ENCODE measurements around the gene KDM8. TPM values are rescaled to one million over a fixed set of nuclear protein-coding genes. Genes with fewer than 3 reads are reported as not detected.

KDM8 gene
- total and polyA plus RNA-seq, 4 donors: 4.6 to 198 (median 97.7) TPM

DNA sequence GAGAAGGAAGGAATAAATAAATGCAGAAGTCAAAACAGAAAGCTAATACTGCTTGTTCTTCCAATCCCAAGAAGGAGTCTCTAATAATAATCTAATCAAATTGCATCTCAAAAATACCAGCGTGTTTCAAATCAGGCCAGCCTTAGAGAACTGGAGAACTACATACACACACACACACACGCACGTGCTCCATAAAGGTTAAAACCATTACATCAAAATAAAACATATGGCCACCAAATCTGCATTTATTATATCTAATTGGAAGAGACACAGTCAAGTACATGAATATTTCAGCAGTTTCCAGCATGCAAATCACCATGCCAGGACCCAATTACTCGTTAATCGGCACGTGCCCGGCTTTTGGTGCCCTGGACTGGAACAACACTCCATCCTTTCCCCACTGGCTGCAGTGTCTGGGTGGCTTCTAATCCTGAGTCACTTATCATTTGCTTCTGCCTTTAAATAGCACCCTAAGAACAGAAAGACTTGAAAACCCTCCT lies 20.4 kb upstream of the KDM8 start:
- no peak overlapping the region for H3K27ac ChIP-seq (ENCODE audit: low read depth in 1 of 2, low read length in 2 of 2)
- H3K4me3 ChIP-seq (ENCODE audit: low read depth in 1 of 3, low read length in 3 of 3): no peak overlapping the region
- no peak overlapping the region for H3K9ac ChIP-seq (ENCODE audit: low read depth in 1 of 2, low read length in 2 of 2)
- H3K27me3 ChIP-seq (ENCODE audit: control insufficient read depth in 4 of 4, insufficient read depth in 4 of 4, low read length in 3 of 4): no peaks in the 10 kb centered on the region
- peaks cover 0 to 2% (median 0%) of the 10 kb centered on the region in 4 donors for H3K9me3 ChIP-seq (ENCODE audit: control insufficient read depth in 4 of 4, low read length in 3 of 4)
- DNase-seq (ENCODE audit: low spot score): no peak
- TF ChIP-seq, protein P1, sequence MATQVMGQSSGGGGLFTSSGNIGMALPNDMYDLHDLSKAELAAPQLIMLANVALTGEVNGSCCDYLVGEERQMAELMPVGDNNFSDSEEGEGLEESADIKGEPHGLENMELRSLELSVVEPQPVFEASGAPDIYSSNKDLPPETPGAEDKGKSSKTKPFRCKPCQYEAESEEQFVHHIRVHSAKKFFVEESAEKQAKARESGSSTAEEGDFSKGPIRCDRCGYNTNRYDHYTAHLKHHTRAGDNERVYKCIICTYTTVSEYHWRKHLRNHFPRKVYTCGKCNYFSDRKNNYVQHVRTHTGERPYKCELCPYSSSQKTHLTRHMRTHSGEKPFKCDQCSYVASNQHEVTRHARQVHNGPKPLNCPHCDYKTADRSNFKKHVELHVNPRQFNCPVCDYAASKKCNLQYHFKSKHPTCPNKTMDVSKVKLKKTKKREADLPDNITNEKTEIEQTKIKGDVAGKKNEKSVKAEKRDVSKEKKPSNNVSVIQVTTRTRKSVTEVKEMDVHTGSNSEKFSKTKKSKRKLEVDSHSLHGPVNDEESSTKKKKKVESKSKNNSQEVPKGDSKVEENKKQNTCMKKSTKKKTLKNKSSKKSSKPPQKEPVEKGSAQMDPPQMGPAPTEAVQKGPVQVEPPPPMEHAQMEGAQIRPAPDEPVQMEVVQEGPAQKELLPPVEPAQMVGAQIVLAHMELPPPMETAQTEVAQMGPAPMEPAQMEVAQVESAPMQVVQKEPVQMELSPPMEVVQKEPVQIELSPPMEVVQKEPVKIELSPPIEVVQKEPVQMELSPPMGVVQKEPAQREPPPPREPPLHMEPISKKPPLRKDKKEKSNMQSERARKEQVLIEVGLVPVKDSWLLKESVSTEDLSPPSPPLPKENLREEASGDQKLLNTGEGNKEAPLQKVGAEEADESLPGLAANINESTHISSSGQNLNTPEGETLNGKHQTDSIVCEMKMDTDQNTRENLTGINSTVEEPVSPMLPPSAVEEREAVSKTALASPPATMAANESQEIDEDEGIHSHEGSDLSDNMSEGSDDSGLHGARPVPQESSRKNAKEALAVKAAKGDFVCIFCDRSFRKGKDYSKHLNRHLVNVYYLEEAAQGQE (IDR thresholded peaks at IDR 0.05): no peak
- TF ChIP-seq FOXA2 (IDR thresholded peaks at IDR 0.05) (no peak), CTCF (IDR thresholded peaks at IDR 0.05; ENCODE audit: low read depth, low read length, missing input control) (no peak), RXRA (IDR thresholded peaks at IDR 0.05) (no peak), MAX (IDR thresholded peaks at IDR 0.05) (no peak), JUND (IDR thresholded peaks at IDR 0.05) (no peak), GABPA (IDR thresholded peaks at IDR 0.05 in 1 of 2, conservative IDR thresholded peaks at IDR 0.05 in 1 of 2) (no peak), RAD21 (IDR thresholded peaks at IDR 0.05) (no peak)
- WGBS: 92% methylated on average over 7 of the region's 7 CpGs
- H3K36me3 ChIP-seq (ENCODE audit: control insufficient read depth in 4 of 4, insufficient read depth in 3 of 4, low read depth in 1 of 4, low read length in 3 of 4): no peaks in the 10 kb centered on the region
- H3K4me1 ChIP-seq (ENCODE audit: control insufficient read depth in 4 of 4, insufficient read depth in 4 of 4, low read length in 3 of 4): peaks cover 0 to 17% (median 9%) of the 10 kb centered on the region in 4 donors

DNA sequence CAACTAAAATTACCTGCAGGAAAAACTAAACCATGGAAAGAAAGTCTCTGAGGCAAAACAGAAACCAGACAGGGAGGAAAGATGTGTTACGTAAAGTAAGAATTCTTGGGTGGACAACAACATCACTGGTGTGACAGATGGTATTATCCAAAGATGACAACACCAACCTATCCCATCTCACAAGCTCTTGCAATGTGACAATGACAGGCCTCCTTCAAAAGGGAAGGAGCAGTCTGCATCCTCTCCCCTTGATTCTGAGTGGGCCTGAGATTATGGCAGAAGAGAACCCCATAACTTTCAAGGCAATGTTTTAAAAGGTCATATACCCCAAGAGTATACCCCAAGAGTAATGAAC lies 17.6 kb upstream of the KDM8 start:
- no peak overlapping the region for H3K4me3 ChIP-seq (ENCODE audit: low read depth in 1 of 3, low read length in 3 of 3)
- no peaks in the 10 kb centered on the region for H3K36me3 ChIP-seq (ENCODE audit: control insufficient read depth in 4 of 4, insufficient read depth in 3 of 4, low read depth in 1 of 4, low read length in 3 of 4)
- peaks cover 0 to 2% (median 0%) of the 10 kb centered on the region in 4 donors for H3K9me3 ChIP-seq (ENCODE audit: control insufficient read depth in 4 of 4, low read length in 3 of 4)
- DNase-seq (ENCODE audit: low spot score): no peak
- H3K9ac ChIP-seq (ENCODE audit: low read depth in 1 of 2, low read length in 2 of 2): no peak overlapping the region
- peaks cover 0 to 18% (median 9%) of the 10 kb centered on the region in 4 donors for H3K4me1 ChIP-seq (ENCODE audit: control insufficient read depth in 4 of 4, insufficient read depth in 4 of 4, low read length in 3 of 4)
- no peak overlapping the region for H3K27ac ChIP-seq (ENCODE audit: low read depth in 1 of 2, low read length in 2 of 2)
- H3K27me3 ChIP-seq (ENCODE audit: control insufficient read depth in 4 of 4, insufficient read depth in 4 of 4, low read length in 3 of 4): no peaks in the 10 kb centered on the region
- WGBS: 97% methylated on average over 1 of the region's 1 CpG
- TF ChIP-seq JUND (IDR thresholded peaks at IDR 0.05) (no peak), HNF4A (conservative IDR thresholded peaks at IDR 0.05) (no peak), ZBTB33 (IDR thresholded peaks at IDR 0.05) (no peak), ATF3 (IDR thresholded peaks at IDR 0.05) (no peak)
